ENCODE measurements around the gene ARHGAP30.

ARHGAP30 gene

GRCh38 chr1:161092621-161093028, 22.9 kb upstream of the ARHGAP30 start:
- no peak for TF ChIP-seq CTCF (IDR thresholded peaks at IDR 0.05; ENCODE audit: insufficient read depth, low read length, poor library complexity, severe bottlenecking)
- Histone ChIP-seq H3K36me3 (ENCODE audit: control insufficient read depth, insufficient read depth, low read length) (no peaks in the 10 kb centered on the region), H3K27me3 (replicated peaks; ENCODE audit: control insufficient read depth, insufficient read depth, low read length) (no peaks in the 10 kb centered on the region), H3K4me3 (replicated peaks; ENCODE audit: low read depth, low read length) (no peak overlapping the region)
- no peak for DNase-seq (ENCODE audit: extremely low read depth, insufficient read length)

GRCh38 chr1:161091796-161092507, 22.3 kb upstream of the ARHGAP30 start:
- no peaks in the 10 kb centered on the region for H3K36me3 ChIP-seq (ENCODE audit: control insufficient read depth, insufficient read depth, low read length)
- DNase-seq (ENCODE audit: extremely low read depth, insufficient read length) = no peak
- H3K27me3 ChIP-seq (replicated peaks; ENCODE audit: control insufficient read depth, insufficient read depth, low read length) = no peaks in the 10 kb centered on the region
- H3K4me3 ChIP-seq (replicated peaks; ENCODE audit: low read depth, low read length) = no peak overlapping the region
- TF ChIP-seq CTCF (IDR thresholded peaks at IDR 0.05; ENCODE audit: insufficient read depth, low read length, poor library complexity, severe bottlenecking) = no peak

GRCh38 chr1:161091093-161091492, 21.4 kb upstream of the ARHGAP30 start:
- H3K27me3 ChIP-seq (replicated peaks; ENCODE audit: control insufficient read depth, insufficient read depth, low read length) = no peaks in the 10 kb centered on the region
- no peaks in the 10 kb centered on the region for H3K36me3 ChIP-seq (ENCODE audit: control insufficient read depth, insufficient read depth, low read length)
- DNase-seq (ENCODE audit: extremely low read depth, insufficient read length) = no peak
- H3K4me3 ChIP-seq (replicated peaks; ENCODE audit: low read depth, low read length) = no peak overlapping the region
- TF ChIP-seq CTCF (IDR thresholded peaks at IDR 0.05; ENCODE audit: insufficient read depth, low read length, poor library complexity, severe bottlenecking) = no peak

GRCh38 chr1:161090617-161091016, 20.9 kb upstream of the ARHGAP30 start:
- H3K4me3 ChIP-seq (replicated peaks; ENCODE audit: low read depth, low read length) = no peak overlapping the region
- no peaks in the 10 kb centered on the region for H3K27me3 ChIP-seq (replicated peaks; ENCODE audit: control insufficient read depth, insufficient read depth, low read length)
- H3K36me3 ChIP-seq (ENCODE audit: control insufficient read depth, insufficient read depth, low read length) = no peaks in the 10 kb centered on the region
- TF ChIP-seq CTCF (IDR thresholded peaks at IDR 0.05; ENCODE audit: insufficient read depth, low read length, poor library complexity, severe bottlenecking) = no peak
- DNase-seq (ENCODE audit: extremely low read depth, insufficient read length) = no peak

GRCh38 chr1:161089938-161090337, 20.2 kb upstream of the ARHGAP30 start:
- no peak for TF ChIP-seq CTCF (IDR thresholded peaks at IDR 0.05; ENCODE audit: insufficient read depth, low read length, poor library complexity, severe bottlenecking)
- H3K27me3 ChIP-seq (replicated peaks; ENCODE audit: control insufficient read depth, insufficient read depth, low read length) = no peaks in the 10 kb centered on the region

More at GRCh38 chr1:161089938-161090337, 20.2 kb upstream of the ARHGAP30 start:
- no peak overlapping the region for H3K4me3 ChIP-seq (replicated peaks; ENCODE audit: low read depth, low read length)
- no peak for DNase-seq (ENCODE audit: extremely low read depth, insufficient read length)
- H3K36me3 ChIP-seq (ENCODE audit: control insufficient read depth, insufficient read depth, low read length) = no peaks in the 10 kb centered on the region
